Skeletal muscle tissue (tissue), 4 donors: ENCODE results near the gene SRSF1. TPM values are rescaled to one million over a fixed set of nuclear protein-coding genes. Genes with fewer than 3 reads are reported as not detected.
"Not testable (repeated sequence)": the region's sequence is repeated elsewhere in the genome, so short reads cannot be mapped to it uniquely, and the experiment has no call there.

Source experiments
- H3K27ac ChIP-seq: one replicate; pipeline ENCODE4 v1.7.0; 2013; ENCODE audit warnings: mild to moderate bottlenecking, low read depth, low read length, inconsistent platforms
- H3K27me3 ChIP-seq, 3 donors: one replicate each; pipeline ENCODE4 v1.7.0; 2013; ENCODE audit warnings: low read length in 3 of 3; ENCODE audit not compliant: control insufficient read depth in 3 of 3, insufficient read depth in 3 of 3
- H3K36me3 ChIP-seq, 3 donors: one replicate each; pipeline ENCODE4 v1.7.0; 2013; ENCODE audit warnings: low read length in 3 of 3; ENCODE audit not compliant: control insufficient read depth in 3 of 3, insufficient read depth in 3 of 3
- H3K4me1 ChIP-seq, 3 donors: one replicate each; pipeline ENCODE4 v1.7.0; 2013; ENCODE audit warnings: low read length in 3 of 3, mild to moderate bottlenecking in 3 of 3; ENCODE audit not compliant: control insufficient read depth in 3 of 3, insufficient read depth in 3 of 3
- H3K4me3 ChIP-seq, 3 donors: one replicate each; pipeline ENCODE4 v1.7.0; 2013; ENCODE audit warnings: low read length in 3 of 3
- H3K9ac ChIP-seq, 3 donors: one replicate each; pipeline ENCODE4 v1.7.0; 2013; ENCODE audit warnings: low read length in 3 of 3, mild to moderate bottlenecking in 3 of 3, moderate library complexity in 2 of 3, low read depth in 1 of 3
- H3K9me3 ChIP-seq, 3 donors: one replicate each; pipeline ENCODE4 v1.7.0; 2013; ENCODE audit warnings: low read length in 3 of 3; ENCODE audit not compliant: control insufficient read depth in 3 of 3
- total RNA-seq: library from RNA; depleted of rRNA; stranded (reverse); fragments of >200 nt; gene quantifications from one replicate; pipeline ENCODE4 v1.2.3, GENCODE V29; 2014
- donor health status: Osteomylitis.

Gene SRSF1
- total RNA-seq, 1 donor from 2014 or later: 224 TPM

DNA sequence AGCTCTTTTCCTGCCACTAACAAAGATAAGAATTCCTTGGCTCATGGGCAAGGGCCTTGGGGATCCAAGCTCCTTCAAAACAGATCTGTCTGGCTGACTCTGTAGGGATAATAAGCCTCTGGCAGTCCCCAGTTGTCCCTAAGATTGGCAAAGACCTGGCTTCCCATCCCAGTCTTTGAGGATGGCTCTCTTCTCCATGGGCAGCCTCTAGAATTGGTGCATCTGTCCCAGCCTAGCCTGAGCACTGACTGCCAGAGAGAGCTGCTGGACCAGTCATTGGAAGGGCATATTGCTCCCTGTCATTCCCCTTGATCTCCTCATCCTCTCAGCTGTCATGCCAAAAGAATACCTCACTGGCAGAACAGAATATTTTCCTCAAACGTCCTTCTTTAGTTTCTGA, 38.6 kb downstream of the SRSF1 start:
- no peak overlapping the region for H3K27ac ChIP-seq
- no peak overlapping the region for H3K9ac ChIP-seq
- no peaks in the 10 kb centered on the region for H3K9me3 ChIP-seq
- peaks cover 0 to 12% (median 6%) of the 10 kb centered on the region in 3 donors for H3K36me3 ChIP-seq
- H3K27me3 ChIP-seq: no peaks in the 10 kb centered on the region
- H3K4me1 ChIP-seq: peaks cover 4 to 15% (median 5%) of the 10 kb centered on the region in 3 donors
- no peak overlapping the region for H3K4me3 ChIP-seq

- Histone ChIP-seq H3K4me3 (no peak overlapping the region), H3K9ac (no peak overlapping the region), H3K4me1 (peaks cover 4 to 15% (median 5%) of the 10 kb centered on the region in 3 donors), H3K27me3 (no peaks in the 10 kb centered on the region), H3K9me3 (no peaks in the 10 kb centered on the region), H3K27ac (no peak overlapping the region), H3K36me3 (peaks cover 0 to 4% (median 0%) of the 10 kb centered on the region in 3 donors)
These were observed 40.2 kb downstream of the SRSF1 start for GRCh38 chr17:57966875-57967274.

DNA sequence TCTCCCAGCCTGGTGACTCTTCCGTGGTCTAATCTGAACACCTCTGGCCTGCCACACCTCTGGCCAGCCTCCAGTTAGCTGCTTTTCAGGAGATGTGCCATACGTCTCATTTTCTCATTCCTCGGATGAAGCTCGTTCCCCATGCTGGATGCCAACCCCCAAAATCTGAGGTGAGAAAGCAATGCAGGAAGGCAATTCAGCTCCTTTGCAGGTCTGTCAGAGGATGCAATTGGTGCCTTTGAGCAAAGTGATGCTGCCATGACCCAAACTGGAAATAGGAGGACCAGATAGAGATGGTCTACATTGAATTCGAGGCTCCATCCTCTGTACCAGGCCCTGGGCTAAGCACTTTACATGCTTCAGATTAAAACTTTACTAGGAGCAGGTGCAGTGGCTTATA, 40.8 kb downstream of the SRSF1 start:
- Histone ChIP-seq H3K4me3 (no peak overlapping the region), H3K36me3 (no peaks in the 10 kb centered on the region), H3K9me3 (no peaks in the 10 kb centered on the region), H3K4me1 (peaks cover 4 to 15% (median 5%) of the 10 kb centered on the region in 3 donors), H3K27me3 (no peaks in the 10 kb centered on the region), H3K27ac (no peak overlapping the region), H3K9ac (no peak overlapping the region)

DNA sequence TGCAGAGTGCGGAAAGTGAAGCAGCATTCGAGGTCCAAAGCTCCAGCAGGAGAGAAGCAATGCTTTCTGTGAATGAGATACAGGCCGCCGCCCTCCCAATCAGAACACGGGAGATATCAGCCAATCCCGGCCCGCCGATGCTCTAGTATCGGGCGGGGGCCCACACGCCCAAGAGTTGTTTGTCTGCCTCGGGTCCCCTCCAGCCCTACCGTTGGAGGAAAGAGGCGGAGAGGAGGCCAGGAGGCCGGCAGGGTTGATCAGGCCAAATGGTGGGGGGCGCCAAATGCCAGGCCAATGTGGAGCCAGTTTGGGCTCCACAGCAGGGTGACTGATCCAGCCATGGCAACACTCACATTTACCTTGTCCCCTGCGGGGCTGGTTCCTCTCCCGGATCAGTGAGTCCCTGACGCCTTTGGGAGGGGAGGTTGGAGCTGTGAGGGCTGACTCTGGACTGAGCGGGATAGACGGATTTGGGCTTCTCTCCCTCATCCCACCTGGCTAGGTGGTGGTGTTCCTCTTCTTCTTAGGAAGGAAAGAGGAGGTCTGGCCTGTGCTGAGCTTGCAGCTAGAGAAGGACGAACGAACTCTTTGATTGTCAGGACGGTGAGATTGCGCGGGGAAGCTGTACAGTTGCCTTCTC, 41.4 kb downstream of the SRSF1 start:
- H3K4me1 ChIP-seq: peaks cover 4 to 15% (median 5%) of the 10 kb centered on the region in 3 donors
- H3K27me3 ChIP-seq: no peaks in the 10 kb centered on the region
- no peak overlapping the region for H3K9ac ChIP-seq
- no peaks in the 10 kb centered on the region for H3K9me3 ChIP-seq
- H3K36me3 ChIP-seq: no peaks in the 10 kb centered on the region
- no peak overlapping the region for H3K4me3 ChIP-seq
- no peak overlapping the region for H3K27ac ChIP-seq

DNA sequence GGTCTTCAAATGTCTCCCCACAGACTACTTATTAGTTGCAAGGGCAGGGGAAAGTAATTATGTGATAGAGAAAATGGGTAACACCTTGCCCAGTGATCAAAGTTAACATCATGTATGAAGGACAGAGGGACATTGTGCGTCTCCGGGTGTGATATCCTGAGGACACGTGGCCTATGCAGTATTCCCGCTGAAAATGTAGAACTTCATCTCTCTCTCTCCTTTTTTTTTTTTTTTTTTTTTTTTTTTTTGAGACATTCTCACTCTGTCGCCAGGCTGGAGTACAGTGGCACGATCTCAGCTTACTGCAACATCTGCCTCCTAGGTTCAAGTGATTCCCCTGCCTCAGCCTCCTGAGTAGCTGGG, 43.9 kb downstream of the SRSF1 start:
- H3K9ac ChIP-seq: no peak overlapping the region
- no peaks in the 10 kb centered on the region for H3K27me3 ChIP-seq
- H3K9me3 ChIP-seq: no peaks in the 10 kb centered on the region
- no peak overlapping the region for H3K4me3 ChIP-seq
- H3K27ac ChIP-seq: no peak overlapping the region
- peaks cover 1 to 15% (median 5%) of the 10 kb centered on the region in 3 donors for H3K4me1 ChIP-seq
- H3K36me3 ChIP-seq: no peaks in the 10 kb centered on the region

GRCh38 chr17:57962279-57963148, 44.5 kb downstream of the SRSF1 start:
- H3K27me3 ChIP-seq: no peaks in the 10 kb centered on the region
- no peaks in the 10 kb centered on the region for H3K36me3 ChIP-seq
- H3K9me3 ChIP-seq: no peaks in the 10 kb centered on the region
- H3K9ac ChIP-seq: no peak overlapping the region
- no peak overlapping the region for H3K27ac ChIP-seq
- H3K4me3 ChIP-seq: no peak overlapping the region
- H3K4me1 ChIP-seq: peaks cover 1 to 19% (median 5%) of the 10 kb centered on the region in 3 donors

DNA sequence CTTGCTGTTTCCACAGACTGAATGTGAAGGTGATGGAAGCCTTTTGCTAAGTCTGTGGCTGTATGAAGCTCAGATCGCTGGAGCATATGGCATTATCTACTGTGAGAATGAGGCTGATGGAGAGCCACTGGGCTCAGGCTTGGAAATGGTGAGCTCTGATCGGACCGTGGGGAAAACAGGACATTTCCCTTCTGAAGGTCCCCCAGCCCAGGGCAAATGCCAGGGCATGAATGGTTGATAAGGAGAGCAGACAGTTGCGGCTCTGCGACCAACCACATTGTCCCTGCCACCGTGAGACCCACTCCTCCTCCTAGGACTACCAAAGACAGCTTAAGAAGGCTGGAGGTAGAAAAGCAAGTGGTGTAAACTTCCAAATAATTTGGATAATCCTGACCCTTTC, 47.1 kb downstream of the SRSF1 start:
- Histone ChIP-seq H3K9me3 (no peaks in the 10 kb centered on the region), H3K27me3 (no peaks in the 10 kb centered on the region), H3K27ac (no peak overlapping the region), H3K9ac (no peak overlapping the region), H3K4me3 (no peak overlapping the region), H3K36me3 (no peaks in the 10 kb centered on the region), H3K4me1 (peaks cover 16 to 20% (median 18%) of the 10 kb centered on the region in 3 donors)

DNA sequence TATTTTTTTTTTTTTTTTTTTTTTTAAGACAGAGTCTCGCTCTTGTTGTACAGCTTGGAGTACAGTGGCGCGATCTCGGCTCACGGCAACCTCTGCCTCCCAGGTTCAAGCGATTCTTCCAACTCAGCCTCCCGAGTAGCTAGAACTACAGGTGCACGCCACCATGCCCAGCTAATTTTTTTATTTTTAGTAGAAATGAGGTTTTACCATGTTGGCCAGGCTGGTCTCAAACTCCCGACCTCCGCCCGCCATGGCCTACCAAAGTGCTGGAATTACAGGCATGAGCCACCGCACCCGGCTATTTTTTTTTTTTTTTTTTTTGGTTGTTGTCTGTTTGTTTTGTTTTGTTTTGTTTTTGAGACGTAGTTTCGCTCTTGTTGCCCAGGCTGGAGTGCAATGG, 48.7 kb downstream of the SRSF1 start:
- H3K4me1 ChIP-seq: peaks cover 25 to 29% (median 27%) of the 10 kb centered on the region in 3 donors
- not testable (repeated sequence) for H3K4me3 ChIP-seq, H3K9me3 ChIP-seq, H3K36me3 ChIP-seq, H3K27ac ChIP-seq, H3K27me3 ChIP-seq, H3K9ac ChIP-seq

DNA sequence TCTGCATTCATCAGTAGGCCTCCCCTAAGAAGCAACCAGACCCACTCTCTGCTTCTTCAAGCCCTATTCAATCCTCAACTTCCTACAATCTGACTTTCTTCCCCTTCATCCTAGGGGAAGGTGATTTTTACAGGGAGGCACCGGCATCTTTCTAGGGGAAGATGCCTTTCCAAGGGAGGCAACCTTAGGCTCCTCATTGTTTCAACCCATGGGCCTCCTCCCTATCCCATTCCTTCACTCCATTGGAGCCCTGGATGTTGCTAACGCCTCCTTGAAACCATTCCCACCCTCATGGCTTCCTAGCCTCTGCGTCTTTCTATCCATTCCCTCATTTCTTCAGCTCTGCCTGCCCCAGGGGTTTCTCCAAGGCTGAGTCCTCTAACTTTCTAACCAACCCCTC, 49.2 kb downstream of the SRSF1 start:
- Histone ChIP-seq H3K4me3 (no peak overlapping the region), H3K27me3 (no peaks in the 10 kb centered on the region), H3K4me1 (peaks cover 30 to 34% (median 32%) of the 10 kb centered on the region in 3 donors), H3K36me3 (peaks cover 0 to 2% (median 0%) of the 10 kb centered on the region in 3 donors), H3K9ac (no peak overlapping the region), H3K9me3 (no peaks in the 10 kb centered on the region), H3K27ac (no peak overlapping the region)
